ENCODE measurements around the gene CD33.

Gene CD33

GRCh38 chr19:51258165-51259160 is 33.6 kb downstream of the CD33 start:
- DNase-seq (ENCODE audit: extremely low read depth in 1 of 2, low read depth in 1 of 2) = no peak

- peak in 1 of 2 donors; percentile 14 for DNase-seq (ENCODE audit: extremely low read depth in 1 of 2, low read depth in 1 of 2)
Measured at GRCh38 chr19:51259348-51260245, 34.7 kb downstream of the CD33 start.

GRCh38 chr19:51263808-51264207 is 38.9 kb downstream of the CD33 start:
- DNase-seq (ENCODE audit: extremely low read depth in 1 of 2, low read depth in 1 of 2) = no peak

- no peak for DNase-seq (ENCODE audit: extremely low read depth in 1 of 2, low read depth in 1 of 2)
Measured at GRCh38 chr19:51271067-51271466, 46.2 kb downstream of the CD33 start.

- DNase-seq (ENCODE audit: extremely low read depth in 1 of 2, low read depth in 1 of 2) = no peak
Measured at GRCh38 chr19:51272183-51272810, 47.4 kb downstream of the CD33 start.

- no peak for DNase-seq (ENCODE audit: extremely low read depth in 1 of 2, low read depth in 1 of 2)
Measured at GRCh38 chr19:51274049-51274770, 49.3 kb downstream of the CD33 start.

GRCh38 chr19:51277112-51277511 is 52.2 kb downstream of the CD33 start:
- DNase-seq (ENCODE audit: extremely low read depth in 1 of 2, low read depth in 1 of 2) = no peak

GRCh38 chr19:51282335-51282734 is 57.5 kb downstream of the CD33 start:
- DNase-seq (ENCODE audit: extremely low read depth in 1 of 2, low read depth in 1 of 2) = no peak

GRCh38 chr19:51285682-51286081 is 60.8 kb downstream of the CD33 start:
- DNase-seq (ENCODE audit: extremely low read depth in 1 of 2, low read depth in 1 of 2) = no peak
